SK-N-MC (cell line): Measurements from ENCODE around the gene C17orf50.

Experiments used
- EZH2 ChIP-seq: fragments of 200-600 bp; sonication (generic); IDR thresholded peaks from one replicate; pipeline ENCODE4 v1.6.1; 2017; ENCODE audit warnings: antibody characterized with exemption
- POLR2AphosphoS5 ChIP-seq: IDR thresholded peaks from 2 replicates; pipeline ENCODE4 v1.6.1; 2012; ENCODE audit warnings: mild to moderate bottlenecking, low read depth, low read length, borderline replicate concordance

DNA sequence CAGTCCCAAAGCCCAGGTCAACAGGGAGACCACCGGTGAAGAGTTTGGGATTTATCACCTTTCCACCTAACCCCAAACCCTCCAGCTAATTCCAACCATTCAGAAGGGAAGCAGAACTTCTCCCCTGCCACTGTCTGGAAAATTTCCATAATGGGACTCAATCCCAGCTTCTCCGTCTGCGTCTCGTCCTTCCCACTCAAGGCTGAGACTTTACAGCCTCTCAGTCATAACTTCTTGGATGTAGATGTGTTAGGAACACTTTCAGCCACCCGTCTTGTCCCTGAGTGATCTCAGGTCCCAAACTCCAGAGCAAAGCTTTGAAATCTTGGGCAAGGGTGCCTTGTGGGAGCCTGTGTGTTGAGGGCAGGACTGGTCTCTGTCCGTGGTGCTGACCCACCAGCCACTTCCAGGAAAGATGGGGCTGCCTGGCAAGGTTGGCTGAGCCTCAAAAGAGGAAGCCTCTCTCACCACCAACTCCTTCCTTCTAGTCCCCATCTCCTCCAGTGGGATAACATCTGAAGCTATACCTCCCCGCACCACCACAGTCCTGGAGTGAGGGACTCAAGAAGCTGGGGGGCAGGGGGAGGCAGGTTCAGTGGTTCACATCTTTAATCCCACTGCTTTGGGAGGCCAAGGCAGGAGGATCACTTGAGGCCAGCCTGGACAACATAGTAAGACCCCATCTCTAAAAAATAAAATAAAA, 16.9 kb upstream of the C17orf50 start:
- TF ChIP-seq EZH2 (no peak), POLR2AphosphoS5 (no peak)
